HG03103 (cell line): ENCODE data around the gene ANKLE2.

Source experiments
- ATAC-seq: cut with Tn5 transposase; IDR thresholded peaks from one replicate; pipeline ENCODE4 v1.9.1; 2021; ENCODE audit warnings: low read depth; ENCODE audit not compliant: unreplicated experiment

Gene ANKLE2

GRCh38 chr12:132723015-132723763, 38.4 kb downstream of the ANKLE2 start:
- ATAC-seq, result no peak

GRCh38 chr12:132720606-132721345, 40.9 kb downstream of the ANKLE2 start:
- ATAC-seq, result no peak

GRCh38 chr12:132719954-132720324, 41.7 kb downstream of the ANKLE2 start:
- no peak for ATAC-seq

- ATAC-seq, result no peak
These were observed 42.3 kb downstream of the ANKLE2 start for GRCh38 chr12:132719141-132719953.

- ATAC-seq, result no peak
These were observed 43.0 kb downstream of the ANKLE2 start for GRCh38 chr12:132718644-132719043.

- ATAC-seq, result no peak
These were observed 43.9 kb downstream of the ANKLE2 start for GRCh38 chr12:132717531-132718387.

GRCh38 chr12:132717011-132717410, 44.6 kb downstream of the ANKLE2 start:
- ATAC-seq, result no peak

GRCh38 chr12:132716356-132716755, 45.3 kb downstream of the ANKLE2 start:
- ATAC-seq, result no peak

GRCh38 chr12:132715874-132716273, 45.8 kb downstream of the ANKLE2 start:
- no peak for ATAC-seq

- ATAC-seq, result no peak
These were observed 48.5 kb downstream of the ANKLE2 start for GRCh38 chr12:132713123-132713522.

GRCh38 chr12:132711080-132711843, 50.4 kb downstream of the ANKLE2 start:
- ATAC-seq, result peak; percentile 4

GRCh38 chr12:132710405-132711079, 51.1 kb downstream of the ANKLE2 start, which contains the start of gene PGAM5:
Gene PGAM5, plus strand, starts transcription at chr12:132710842. Its CDS starts 35 bp downstream, at chr12:132710877.
- ATAC-seq, result peak; percentile 89

GRCh38 chr12:132710043-132710404, 51.6 kb downstream of the ANKLE2 start:
- ATAC-seq, result peak; percentile 19

- ATAC-seq, result no peak
These were observed 53.5 kb downstream of the ANKLE2 start for GRCh38 chr12:132708150-132708549.

- no peak for ATAC-seq
These were observed 54.4 kb downstream of the ANKLE2 start for GRCh38 chr12:132707241-132707640.

GRCh38 chr12:132703641-132704040, 58.0 kb downstream of the ANKLE2 start:
- no peak for ATAC-seq

GRCh38 chr12:132702640-132703039, 59.0 kb downstream of the ANKLE2 start:
- ATAC-seq, result no peak

GRCh38 chr12:132700212-132700822, 61.3 kb downstream of the ANKLE2 start:
- no peak for ATAC-seq
